HEK293T (cell line): ENCODE measurements around the gene MRPL17.
A peak's percentile ranks its signal among the peaks of the same experiment; 100 is the strongest.
"Not testable (repeated sequence)": the region's sequence is repeated elsewhere in the genome, so short reads cannot be mapped to it uniquely, and the experiment has no call there.

ENCODE experiments used
- CTCF ChIA-PET: fragments of 350-600 bp; formaldehyde crosslinking; extraction: SDS; loops from one replicate; lab custom pipeline; 2021; ENCODE audit warnings: antibody characterized with exemption, inconsistent platforms; lab: Yijun Ruan, JAX
- POLR2A ChIA-PET: fragments of 350-600 bp; formaldehyde crosslinking; extraction: SDS; loops from one replicate; lab custom pipeline; 2020; ENCODE audit warnings: antibody characterized with exemption, inconsistent platforms; lab: Yijun Ruan, JAX
- DNase-seq: peaks from one replicate; pipeline ENCODE4 v3.0.0; 2012; ENCODE audit warnings: mixed read lengths; ENCODE audit errors: extremely low spot score
- ARNT ChIP-seq: fragments of 450-650 bp; IDR thresholded peaks from 2 replicates; pipeline ENCODE4 v1.6.1; 2017; ENCODE audit warnings: mild to moderate bottlenecking
- BHLHE40 ChIP-seq: fragments of 450-650 bp; IDR thresholded peaks from 2 replicates; pipeline ENCODE4 v1.6.1; 2016; ENCODE audit warnings: mild to moderate bottlenecking, moderate library complexity, borderline replicate concordance
- CTBP1 ChIP-seq: fragments of 450-650 bp; IDR thresholded peaks from 2 replicates; pipeline ENCODE4 v1.6.1; 2016; ENCODE audit warnings: borderline replicate concordance
- ELF4 ChIP-seq: fragments of 450-650 bp; IDR thresholded peaks from 2 replicates; pipeline ENCODE4 v1.6.1; 2017; ENCODE audit warnings: antibody characterized with exemption
- FOXA1 ChIP-seq: fragments of 450-650 bp; IDR thresholded peaks from 2 replicates; pipeline ENCODE4 v1.6.1; 2016; ENCODE audit warnings: mild to moderate bottlenecking
- FOXK2 ChIP-seq: fragments of 450-650 bp; IDR thresholded peaks from 2 replicates; pipeline ENCODE4 v1.6.1; 2016; ENCODE audit warnings: mild to moderate bottlenecking
- FOXM1 ChIP-seq: fragments of 450-650 bp; IDR thresholded peaks from 2 replicates; pipeline ENCODE4 v1.6.1; 2017; ENCODE audit warnings: mild to moderate bottlenecking, borderline replicate concordance
- HDGF ChIP-seq: fragments of 450-650 bp; IDR thresholded peaks from 2 replicates; pipeline ENCODE4 v1.6.1; 2017; ENCODE audit warnings: antibody characterized with exemption, borderline replicate concordance
- L3MBTL2 ChIP-seq: fragments of 450-650 bp; conservative IDR thresholded peaks from 2 replicates; pipeline ENCODE4 v1.6.1; 2016; ENCODE audit warnings: mild to moderate bottlenecking
- LEF1 ChIP-seq: fragments of 450-650 bp; IDR thresholded peaks from 2 replicates; pipeline ENCODE4 v1.6.1; 2017; ENCODE audit warnings: mild to moderate bottlenecking, borderline replicate concordance
- NFRKB ChIP-seq: fragments of 450-650 bp; IDR thresholded peaks from 2 replicates; pipeline ENCODE4 v1.6.1; 2016; ENCODE audit warnings: mild to moderate bottlenecking, moderate library complexity
- PKNOX1 ChIP-seq: fragments of 450-650 bp; IDR thresholded peaks from 2 replicates; pipeline ENCODE4 v1.6.1; 2016
- SP1 ChIP-seq: fragments of 450-650 bp; IDR thresholded peaks from 2 replicates; pipeline ENCODE4 v1.6.1; 2017
- SUZ12 ChIP-seq: fragments of 450-650 bp; IDR thresholded peaks from 2 replicates; pipeline ENCODE4 v1.6.1; 2016; ENCODE audit warnings: mild to moderate bottlenecking
- TARDBP ChIP-seq: fragments of 450-650 bp; IDR thresholded peaks from 2 replicates; pipeline ENCODE4 v1.6.1; 2016
- ZNF384 ChIP-seq: fragments of 450-650 bp; IDR thresholded peaks from 2 replicates; pipeline ENCODE4 v1.6.1; 2016

MRPL17 gene

DNA sequence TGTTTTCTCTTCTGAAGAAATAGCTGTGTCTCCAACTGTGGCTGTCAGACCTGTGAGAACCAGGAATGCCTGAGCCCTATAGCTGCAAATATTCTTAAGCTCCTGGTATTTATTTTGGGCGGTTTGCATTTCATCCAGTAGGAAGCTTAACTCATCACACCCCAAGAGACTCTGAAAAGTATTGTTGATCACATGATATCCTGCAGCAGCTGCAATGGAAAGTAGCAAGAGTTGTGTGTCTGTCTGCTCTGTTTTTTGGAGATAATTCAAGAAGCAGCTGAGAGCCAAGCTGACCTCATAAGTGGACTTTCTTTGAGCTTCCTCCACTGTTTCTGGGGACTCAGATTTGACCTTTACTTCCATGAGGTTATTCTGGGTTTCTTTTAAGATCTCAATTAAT is 36.4 kb upstream of the MRPL17 start:
- POLR2A ChIA-PET, result no interaction called here
- CTCF ChIA-PET, result no interaction called here
- DNase-seq, result no peak
- TF ChIP-seq ZNF384 (no peak), HDGF (no peak), ELF4 (no peak), SUZ12 (no peak), LEF1 (no peak), SP1 (no peak), BHLHE40 (no peak), NFRKB (no peak)

DNA sequence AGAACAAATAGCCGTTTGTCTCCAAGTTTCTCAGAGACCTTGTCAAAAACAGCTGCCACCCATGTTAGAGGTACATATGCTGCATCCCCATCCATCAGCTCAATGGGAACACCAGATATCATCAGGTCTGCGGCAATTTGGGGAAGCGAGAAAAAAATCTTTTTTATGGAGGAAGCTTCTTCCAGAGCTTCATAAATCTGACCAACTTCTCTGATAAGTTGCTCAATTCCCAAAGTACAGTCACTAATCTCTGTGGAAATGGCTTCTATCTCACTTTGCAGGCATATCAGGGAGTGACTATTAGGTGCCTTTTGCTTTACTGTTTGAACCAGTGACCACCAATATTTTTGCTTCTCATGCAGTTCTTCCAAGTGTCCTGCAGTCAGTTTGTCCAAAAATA is 34.3 kb upstream of the MRPL17 start:
- DNase-seq, result no peak
- ChIA-PET POLR2A (no interaction called here), CTCF (interaction anchor here (0.6 kb wide), 1 partner anchor 280 kb away, joined by 3 read pairs; no protein-coding TSS in a partner anchor)
- no peak for TF ChIP-seq BHLHE40
- no peak for TF ChIP-seq SP1
- no peak for TF ChIP-seq HDGF
- TF ChIP-seq LEF1, result no peak
- TF ChIP-seq TARDBP, result no peak
- no peak for TF ChIP-seq CTBP1
- TF ChIP-seq NFRKB, result no peak
- no peak for TF ChIP-seq FOXA1

- CTCF ChIA-PET, POLR2A ChIA-PET, DNase-seq: not testable (repeated sequence)
These were observed 28.4 kb upstream of the MRPL17 start for GRCh38 chr11:6711552-6711951.

DNA sequence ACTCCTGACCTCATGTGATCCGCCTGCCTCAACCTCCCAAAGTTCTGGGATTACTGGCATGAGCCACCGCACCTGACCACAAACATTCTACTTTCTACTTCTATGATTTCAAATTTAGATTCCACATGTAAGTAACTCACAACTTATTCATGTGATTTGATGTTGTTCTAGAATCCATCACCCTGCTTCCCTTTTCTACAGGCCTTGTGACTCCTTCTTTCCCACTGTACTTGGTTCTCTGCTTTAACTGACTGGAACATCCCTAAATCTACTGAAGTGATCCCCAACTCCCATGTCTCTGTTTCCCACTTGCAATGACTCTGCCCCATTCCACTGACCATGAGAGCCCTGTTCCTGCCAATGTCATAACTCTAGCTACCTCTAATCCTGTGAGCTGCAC is 25.7 kb upstream of the MRPL17 start:
- POLR2A ChIA-PET, result no interaction called here
- TF ChIP-seq BHLHE40 (no peak), NFRKB (no peak), L3MBTL2 (no peak), FOXA1 (no peak), SP1 (no peak), ZNF384 (no peak), TARDBP (no peak), FOXM1 (no peak), LEF1 (no peak), CTBP1 (no peak), ARNT (no peak), FOXK2 (no peak), ELF4 (no peak)
- DNase-seq, result no peak
- CTCF ChIA-PET, result no interaction called here

DNA sequence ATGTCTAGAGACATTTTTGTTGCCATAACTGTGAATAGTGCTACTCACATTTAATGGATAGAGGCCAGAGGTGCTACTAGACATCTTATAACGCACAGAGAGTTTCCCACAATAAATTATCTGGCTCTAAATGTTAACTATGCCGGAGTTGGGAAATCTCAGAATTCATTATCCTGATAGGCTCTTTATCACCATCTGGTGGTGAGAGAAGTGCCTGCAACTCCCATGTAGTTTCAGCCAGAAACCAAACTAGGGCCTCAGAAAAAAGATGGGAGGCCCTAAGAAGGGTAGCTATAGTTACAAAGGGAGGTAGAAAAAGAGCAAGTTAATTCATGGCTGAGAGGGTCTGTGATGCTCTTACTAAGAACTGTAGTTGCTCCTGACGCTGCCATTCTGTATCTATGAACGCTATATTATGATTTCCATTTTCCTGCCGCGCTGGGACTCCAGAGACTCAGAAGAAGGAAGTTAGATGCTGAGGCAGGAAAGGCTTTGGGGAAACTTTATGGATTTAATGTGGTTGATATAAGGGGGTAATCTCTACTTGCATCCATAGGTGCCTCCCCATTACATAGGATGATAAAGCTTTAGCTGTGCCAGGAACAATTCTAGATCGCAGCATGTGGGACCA is 22.9 kb upstream of the MRPL17 start:
- peak; percentile 58 for DNase-seq
- ChIA-PET CTCF (interaction anchor here (0.6 to 1.5 kb wide), 10 partner anchors 43 to 380 kb away, joined by 3 to 10 read pairs (median 4); partner anchors contain the start of gene TPP1), POLR2A (no interaction called here)
- no peak for TF ChIP-seq SUZ12
- no peak for TF ChIP-seq FOXK2
- no peak for TF ChIP-seq ELF4
- no peak for TF ChIP-seq FOXM1
- no peak for TF ChIP-seq NFRKB
- TF ChIP-seq SP1, result no peak
- no peak for TF ChIP-seq PKNOX1
- no peak for TF ChIP-seq TARDBP
- no peak for TF ChIP-seq LEF1

GRCh38 chr11:6703247-6704063 is 20.3 kb upstream of the MRPL17 start:
- CTCF ChIA-PET, result interaction anchor here (0.7 to 1.2 kb wide), 2 partner anchors 16 to 172 kb away, joined by 3 read pairs; no protein-coding TSS in a partner anchor
- POLR2A ChIA-PET, result no interaction called here
- peak; percentile 54 for DNase-seq
- TF ChIP-seq BHLHE40 (no peak), CTBP1 (no peak), L3MBTL2 (no peak), FOXK2 (no peak), PKNOX1 (no peak), ZNF384 (no peak), ARNT (no peak), FOXA1 (no peak), NFRKB (no peak), SUZ12 (no peak), LEF1 (no peak), FOXM1 (no peak), TARDBP (no peak), HDGF (no peak), SP1 (no peak), ELF4 (no peak)

GRCh38 chr11:6701955-6702354 is 18.8 kb upstream of the MRPL17 start:
- DNase-seq, POLR2A ChIA-PET: not testable (repeated sequence)
- CTCF ChIA-PET, result interaction anchor here (1.2 kb wide), 1 partner anchor 19 kb away, joined by 3 read pairs; the partner anchor contains the start of gene MRPL17
